ENCODE data around the gene PIK3CB. TPM values are rescaled to one million over a fixed set of nuclear protein-coding genes. Genes with fewer than 3 reads are reported as not detected.

The PIK3CB gene
- total and polyA plus RNA-seq, 4 donors: 12.8 to 41.9 (median 27.5) TPM

GRCh38 chr3:138690036-138690435 is 144.7 kb downstream of the PIK3CB start:
- Histone ChIP-seq H3K9ac (ENCODE audit: insufficient read depth in 1 of 2, low read length in 2 of 2) (no peak overlapping the region), H3K27ac (ENCODE audit: low read depth in 1 of 2, low read length in 1 of 2) (no peak overlapping the region), H3K36me3 (ENCODE audit: control insufficient read depth in 4 of 4, insufficient read depth in 4 of 4, low read length in 4 of 4) (peaks cover 0 to 11% (median 2%) of the 10 kb centered on the region in 4 donors), H3K9me3 (ENCODE audit: control insufficient read depth in 4 of 4, insufficient read depth in 3 of 4, low read length in 3 of 4) (no peaks in the 10 kb centered on the region), H3K4me1 (ENCODE audit: control insufficient read depth in 5 of 5, insufficient read depth in 5 of 5, low read length in 5 of 5) (peaks cover 0 to 3% (median 0%) of the 10 kb centered on the region in 5 donors), H3K27me3 (ENCODE audit: control insufficient read depth in 3 of 3, insufficient read depth in 3 of 3, low read length in 2 of 3) (no peaks in the 10 kb centered on the region), H3K4me3 (no peak overlapping the region)
- TF ChIP-seq CTCF (IDR thresholded peaks at IDR 0.05; ENCODE audit: control extremely low read depth, extremely low read depth): no peak
- no peak for DNase-seq
- no peak for ATAC-seq (ENCODE audit: insufficient read depth, low FRiP score)

- Histone ChIP-seq H3K9ac (ENCODE audit: insufficient read depth in 1 of 2, low read length in 2 of 2) (no peak overlapping the region), H3K27ac (ENCODE audit: low read depth in 1 of 2, low read length in 1 of 2) (no peak overlapping the region), H3K36me3 (ENCODE audit: control insufficient read depth in 4 of 4, insufficient read depth in 4 of 4, low read length in 4 of 4) (peaks cover 0 to 4% (median 1%) of the 10 kb centered on the region in 4 donors), H3K27me3 (ENCODE audit: control insufficient read depth in 3 of 3, insufficient read depth in 3 of 3, low read length in 2 of 3) (no peaks in the 10 kb centered on the region), H3K4me1 (ENCODE audit: control insufficient read depth in 5 of 5, insufficient read depth in 5 of 5, low read length in 5 of 5) (peaks cover 0 to 3% (median 0%) of the 10 kb centered on the region in 5 donors), H3K9me3 (ENCODE audit: control insufficient read depth in 4 of 4, insufficient read depth in 3 of 4, low read length in 3 of 4) (no peaks in the 10 kb centered on the region), H3K4me3 (no peak overlapping the region)
- TF ChIP-seq CTCF (IDR thresholded peaks at IDR 0.05; ENCODE audit: control extremely low read depth, extremely low read depth): no peak
- peak in 1 of 3 donors; percentile 28 for DNase-seq
- ATAC-seq (ENCODE audit: insufficient read depth, low FRiP score): no peak
- WGBS, 2 donors: 28 to 29% methylated on average over 5 of the region's 5 CpGs
Observed at GRCh38 chr3:138688871-138689299, 145.8 kb downstream of the PIK3CB start.

- no peak for TF ChIP-seq CTCF (IDR thresholded peaks at IDR 0.05; ENCODE audit: control extremely low read depth, extremely low read depth)
- DNase-seq (no peak), ATAC-seq (ENCODE audit: insufficient read depth, low FRiP score) (no peak)
- peaks cover 0 to 4% (median 2%) of the 10 kb centered on the region in 4 donors for H3K36me3 ChIP-seq (ENCODE audit: control insufficient read depth in 4 of 4, insufficient read depth in 4 of 4, low read length in 4 of 4)
- no peak overlapping the region for H3K27ac ChIP-seq (ENCODE audit: low read depth in 1 of 2, low read length in 1 of 2)
- H3K4me3 ChIP-seq: no peak overlapping the region
- H3K9me3 ChIP-seq (ENCODE audit: control insufficient read depth in 4 of 4, insufficient read depth in 3 of 4, low read length in 3 of 4): no peaks in the 10 kb centered on the region
- WGBS, 2 donors: 77 to 94% methylated on average over 1 of the region's 1 CpG
- H3K9ac ChIP-seq (ENCODE audit: insufficient read depth in 1 of 2, low read length in 2 of 2): no peak overlapping the region
- no peaks in the 10 kb centered on the region for H3K27me3 ChIP-seq (ENCODE audit: control insufficient read depth in 3 of 3, insufficient read depth in 3 of 3, low read length in 2 of 3)
- H3K4me1 ChIP-seq (ENCODE audit: control insufficient read depth in 5 of 5, insufficient read depth in 5 of 5, low read length in 5 of 5): peaks cover 0 to 3% (median 0%) of the 10 kb centered on the region in 5 donors
Observed at GRCh38 chr3:138687236-138687635, 147.5 kb downstream of the PIK3CB start.

GRCh38 chr3:138686771-138687221 is 147.9 kb downstream of the PIK3CB start:
- DNase-seq (peak in 2 of 3 donors; percentile 21 to 65), ATAC-seq (ENCODE audit: insufficient read depth, low FRiP score) (peak; percentile 62)
- H3K27me3 ChIP-seq (ENCODE audit: control insufficient read depth in 3 of 3, insufficient read depth in 3 of 3, low read length in 2 of 3): no peaks in the 10 kb centered on the region
- H3K4me1 ChIP-seq (ENCODE audit: control insufficient read depth in 5 of 5, insufficient read depth in 5 of 5, low read length in 5 of 5): peaks cover 0 to 3% (median 0%) of the 10 kb centered on the region in 5 donors
- H3K27ac ChIP-seq (ENCODE audit: low read depth in 1 of 2, low read length in 1 of 2): no peak overlapping the region
- H3K9me3 ChIP-seq (ENCODE audit: control insufficient read depth in 4 of 4, insufficient read depth in 3 of 4, low read length in 3 of 4): no peaks in the 10 kb centered on the region
- H3K4me3 ChIP-seq: no peak overlapping the region
- H3K9ac ChIP-seq (ENCODE audit: insufficient read depth in 1 of 2, low read length in 2 of 2): no peak overlapping the region
- H3K36me3 ChIP-seq (ENCODE audit: control insufficient read depth in 4 of 4, insufficient read depth in 4 of 4, low read length in 4 of 4): peaks cover 0 to 4% (median 2%) of the 10 kb centered on the region in 4 donors
- no peak for TF ChIP-seq CTCF (IDR thresholded peaks at IDR 0.05; ENCODE audit: control extremely low read depth, extremely low read depth)

All from lung (tissue), 12 donors.